Skeletal muscle satellite cell (primary cell): Measurements from ENCODE around the gene CRYBA2.

ENCODE experiments used
- H3K27me3 ChIP-seq: 2 replicates; pipeline ENCODE4 v1.7.0; 2013; ENCODE audit warnings: low read length; ENCODE audit not compliant: control insufficient read depth, insufficient read depth
- H3K36me3 ChIP-seq: 2 replicates; pipeline ENCODE4 v1.7.0; 2013; ENCODE audit warnings: mild to moderate bottlenecking, control low read depth, low read length; ENCODE audit not compliant: insufficient read depth
- H3K4me1 ChIP-seq: 2 replicates; pipeline ENCODE4 v1.7.0; 2013; ENCODE audit warnings: low read length; ENCODE audit not compliant: control insufficient read depth, insufficient read depth
- H3K4me2 ChIP-seq: 2 replicates; pipeline ENCODE4 v1.7.0; 2013; ENCODE audit warnings: mild to moderate bottlenecking, low read length
- H3K4me3 ChIP-seq: 2 replicates; pipeline ENCODE4 v1.7.0; 2013; ENCODE audit warnings: low read length
- H3K9ac ChIP-seq: 2 replicates; pipeline ENCODE4 v1.7.0; 2013; ENCODE audit warnings: mild to moderate bottlenecking, low read depth, low read length, moderate library complexity
- H3K9me3 ChIP-seq: replicated peaks from 2 replicates; pipeline ENCODE4 v1.7.0; 2013; ENCODE audit warnings: mild to moderate bottlenecking, control low read depth, low read length

CRYBA2 gene

GRCh38 chr2:219003267-219003634 lies 10.0 kb upstream of the CRYBA2 start:
- Histone ChIP-seq H3K36me3 (no peaks in the 10 kb centered on the region), H3K27me3 (peaks cover 71% of the 10 kb centered on the region), H3K4me3 (no peak overlapping the region), H3K9ac (no peak overlapping the region), H3K4me1 (peaks cover 8% of the 10 kb centered on the region), H3K4me2 (no peak overlapping the region), H3K9me3 (no peaks in the 10 kb centered on the region)

GRCh38 chr2:219002395-219003266 lies 9.4 kb upstream of the CRYBA2 start:
- no peaks in the 10 kb centered on the region for H3K9me3 ChIP-seq
- H3K4me2 ChIP-seq, result no peak overlapping the region
- no peaks in the 10 kb centered on the region for H3K36me3 ChIP-seq
- H3K4me1 ChIP-seq, result peaks cover 8% of the 10 kb centered on the region
- H3K27me3 ChIP-seq, result peaks cover 71% of the 10 kb centered on the region
- no peak overlapping the region for H3K4me3 ChIP-seq
- no peak overlapping the region for H3K9ac ChIP-seq

GRCh38 chr2:219001577-219002394 lies 8.6 kb upstream of the CRYBA2 start:
- peaks cover 8% of the 10 kb centered on the region for H3K4me1 ChIP-seq
- peaks cover 66% of the 10 kb centered on the region for H3K27me3 ChIP-seq
- no peak overlapping the region for H3K9ac ChIP-seq
- no peaks in the 10 kb centered on the region for H3K36me3 ChIP-seq
- no peak overlapping the region for H3K4me3 ChIP-seq
- no peaks in the 10 kb centered on the region for H3K9me3 ChIP-seq
- no peak overlapping the region for H3K4me2 ChIP-seq

DNA sequence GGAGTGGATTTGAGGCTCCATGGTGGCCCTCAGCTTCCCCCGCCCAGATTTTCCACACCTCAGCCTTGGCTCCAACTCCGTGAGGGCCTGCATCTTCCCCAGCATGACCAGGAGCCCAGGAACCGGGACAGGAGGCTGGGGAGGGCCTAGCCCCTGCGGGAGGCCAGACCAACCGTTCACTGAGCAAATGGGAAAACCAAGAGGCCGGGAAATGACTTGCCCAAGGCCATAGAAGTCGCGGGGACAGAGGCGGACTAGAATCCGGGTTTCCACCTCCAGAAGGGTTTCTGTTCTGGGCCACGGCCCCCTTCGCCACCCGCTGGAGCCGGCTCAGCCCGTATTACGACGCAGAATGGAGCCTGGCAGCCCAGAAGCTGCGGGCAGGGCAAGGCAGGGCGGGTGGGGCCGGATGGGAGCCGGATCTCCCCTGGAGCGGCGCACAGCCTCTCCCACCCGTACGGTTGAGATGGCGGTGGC lies 7.9 kb upstream of the CRYBA2 start:
- H3K27me3 ChIP-seq, result peaks cover 72% of the 10 kb centered on the region
- no peak overlapping the region for H3K4me2 ChIP-seq
- no peaks in the 10 kb centered on the region for H3K9me3 ChIP-seq
- no peak overlapping the region for H3K4me3 ChIP-seq
- no peaks in the 10 kb centered on the region for H3K36me3 ChIP-seq
- H3K4me1 ChIP-seq, result peaks cover 14% of the 10 kb centered on the region
- H3K9ac ChIP-seq, result no peak overlapping the region

GRCh38 chr2:219000569-219000960 lies 7.3 kb upstream of the CRYBA2 start:
- Histone ChIP-seq H3K9me3 (no peaks in the 10 kb centered on the region), H3K4me3 (no peak overlapping the region), H3K4me2 (no peak overlapping the region), H3K36me3 (no peaks in the 10 kb centered on the region), H3K27me3 (peaks cover 74% of the 10 kb centered on the region), H3K9ac (no peak overlapping the region), H3K4me1 (peaks cover 19% of the 10 kb centered on the region)

DNA sequence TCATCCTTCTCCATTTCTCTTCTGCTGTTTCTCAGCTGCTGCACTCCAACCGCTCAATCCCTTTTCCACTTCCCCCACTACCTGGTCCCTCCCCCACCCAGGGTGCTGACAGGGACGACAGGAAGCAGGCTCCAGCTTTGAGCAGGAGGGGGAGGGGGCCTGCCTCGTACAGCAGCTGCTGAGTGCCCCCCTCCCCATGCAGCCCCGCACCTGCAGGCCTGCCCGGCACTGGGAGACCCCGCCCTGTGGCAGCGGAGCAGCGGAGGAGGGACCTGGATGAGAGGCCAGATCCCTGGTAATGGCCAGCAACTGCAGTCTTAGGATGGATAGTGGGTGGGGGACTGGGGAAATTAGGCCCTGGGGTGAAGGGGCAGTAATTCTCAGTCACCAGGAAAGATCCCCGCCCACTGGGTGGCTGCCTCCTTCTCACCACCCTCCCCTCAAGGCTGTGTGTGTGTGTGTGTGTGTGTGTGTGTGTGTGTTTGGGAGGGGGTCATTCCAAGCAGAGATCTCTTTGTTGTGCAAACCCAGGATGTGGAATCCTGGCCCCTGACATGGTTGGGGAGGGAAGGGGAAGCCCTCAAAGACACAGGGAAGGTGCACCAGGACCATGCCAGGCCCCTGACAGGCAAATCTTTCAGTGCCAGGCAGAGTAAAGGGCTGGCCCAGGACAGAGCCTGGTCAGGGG lies 6.8 kb upstream of the CRYBA2 start:
- H3K9ac ChIP-seq, result no peak overlapping the region
- H3K4me1 ChIP-seq, result peaks cover 19% of the 10 kb centered on the region
- H3K9me3 ChIP-seq, result no peaks in the 10 kb centered on the region
- no peak overlapping the region for H3K4me2 ChIP-seq
- H3K4me3 ChIP-seq, result no peak overlapping the region
- no peaks in the 10 kb centered on the region for H3K36me3 ChIP-seq
- peaks cover 74% of the 10 kb centered on the region for H3K27me3 ChIP-seq

GRCh38 chr2:218999021-218999880 lies 6.0 kb upstream of the CRYBA2 start:
- H3K9ac ChIP-seq, result no peak overlapping the region
- no peak overlapping the region for H3K4me2 ChIP-seq
- no peak overlapping the region for H3K4me3 ChIP-seq
- H3K36me3 ChIP-seq, result no peaks in the 10 kb centered on the region
- H3K4me1 ChIP-seq, result peaks cover 19% of the 10 kb centered on the region
- peaks cover 76% of the 10 kb centered on the region for H3K27me3 ChIP-seq
- no peaks in the 10 kb centered on the region for H3K9me3 ChIP-seq

DNA sequence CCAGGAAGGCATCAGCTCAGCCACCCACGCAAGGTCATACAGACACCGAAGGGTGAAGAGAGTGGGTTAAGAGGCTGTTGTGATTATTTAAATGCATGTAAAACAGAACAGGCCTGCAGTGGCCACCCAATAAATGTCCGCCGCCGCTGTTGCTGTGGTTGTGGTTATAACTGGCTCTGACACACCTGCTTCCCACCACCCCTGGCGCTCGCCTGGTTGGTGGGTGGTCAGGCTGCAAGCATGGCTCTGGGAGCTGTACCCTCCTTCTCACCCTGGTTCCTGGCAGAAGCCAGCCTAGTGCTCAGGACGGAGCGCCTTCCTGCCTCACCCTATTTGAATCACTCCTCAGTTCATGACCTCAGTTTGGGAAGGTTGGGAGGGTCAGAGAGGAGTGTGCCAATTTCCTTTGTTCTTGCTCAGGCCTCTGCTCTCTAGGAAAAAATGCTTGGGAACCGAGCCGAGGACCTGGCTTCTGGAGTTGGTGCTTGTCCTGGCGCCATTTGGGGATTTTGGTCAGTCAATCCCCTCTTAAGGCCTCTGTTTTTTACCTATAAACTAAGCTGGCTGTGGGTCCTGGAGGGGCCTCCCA lies 5.3 kb upstream of the CRYBA2 start:
- H3K27me3 ChIP-seq, result peaks cover 76% of the 10 kb centered on the region
- H3K9ac ChIP-seq, result no peak overlapping the region
- H3K4me3 ChIP-seq, result no peak overlapping the region
- no peaks in the 10 kb centered on the region for H3K36me3 ChIP-seq
- H3K4me2 ChIP-seq, result no peak overlapping the region
- H3K4me1 ChIP-seq, result peaks cover 23% of the 10 kb centered on the region
- no peaks in the 10 kb centered on the region for H3K9me3 ChIP-seq

DNA sequence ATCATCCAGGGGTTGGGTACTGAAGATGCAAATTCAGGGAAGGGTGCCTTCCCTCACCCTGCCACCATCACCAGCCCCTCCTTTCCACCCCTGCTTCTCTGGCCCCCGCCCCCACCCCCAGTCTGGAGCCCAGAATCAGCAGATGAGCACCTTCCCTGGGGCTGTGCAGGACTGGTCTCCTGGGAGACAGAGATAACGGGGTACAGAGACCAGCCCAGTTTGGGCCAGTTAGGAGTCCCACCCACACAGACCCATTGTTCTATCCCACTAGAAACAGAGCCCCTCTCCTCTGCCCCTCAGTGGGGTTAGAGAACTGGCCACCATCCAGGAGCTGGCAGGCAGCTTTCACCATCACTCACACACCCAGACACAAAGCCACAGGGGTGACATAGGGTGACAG lies 4.5 kb upstream of the CRYBA2 start:
- H3K9me3 ChIP-seq, result no peaks in the 10 kb centered on the region
- no peak overlapping the region for H3K9ac ChIP-seq
- peaks cover 27% of the 10 kb centered on the region for H3K4me1 ChIP-seq
- H3K4me3 ChIP-seq, result no peak overlapping the region
- peaks cover 76% of the 10 kb centered on the region for H3K27me3 ChIP-seq
- H3K36me3 ChIP-seq, result no peaks in the 10 kb centered on the region
- no peak overlapping the region for H3K4me2 ChIP-seq

- peaks cover 23% of the 10 kb centered on the region for H3K4me1 ChIP-seq
- H3K27me3 ChIP-seq, result peaks cover 76% of the 10 kb centered on the region
Observed at GRCh38 chr2:218996937-218997336, 3.7 kb upstream of the CRYBA2 start.

More at GRCh38 chr2:218996937-218997336, 3.7 kb upstream of the CRYBA2 start:
- no peaks in the 10 kb centered on the region for H3K36me3 ChIP-seq
- H3K9me3 ChIP-seq, result no peaks in the 10 kb centered on the region
- H3K4me3 ChIP-seq, result no peak overlapping the region
- no peak overlapping the region for H3K9ac ChIP-seq
- no peak overlapping the region for H3K4me2 ChIP-seq
